CD4-positive, alpha-beta T cell (primary cell): ENCODE data around the gene SPOCD1. TPM values are rescaled to one million over a fixed set of nuclear protein-coding genes. Genes with fewer than 3 reads are reported as not detected.

Experiments
- ATAC-seq: fragments of 200-7000 bp; cut with Tn5 transposase; one replicate; pipeline ENCODE4 v1.10.0; 2022; ENCODE audit warnings: mild to moderate bottlenecking; ENCODE audit not compliant: poor library complexity
- CTCF ChIA-PET: fragments of 350-600 bp; sonication (Branson Sonifier 250); formaldehyde crosslinking; loops from one replicate; lab custom pipeline; 2021; ENCODE audit warnings: antibody characterized with exemption, inconsistent platforms; lab: Charles Lee
- POLR2A ChIA-PET: fragments of 350-600 bp; sonication (Branson Sonifier 250); formaldehyde crosslinking; loops from one replicate; lab custom pipeline; 2021; ENCODE audit warnings: antibody characterized with exemption, inconsistent platforms; lab: Charles Lee
- DNase-seq, 14 experiments: peaks; one replicate each; pipeline ENCODE4 v3.0.0-alpha.2; 2013 to 2020; ENCODE audit warnings: mixed read lengths in 2 of 14
- H3K27ac ChIP-seq, 2 donors: one replicate each; pipeline versions ENCODE4 v1.5.1 to v1.7.0; 2013; ENCODE audit warnings: low read length in 2 of 2, low read depth in 1 of 2, mild to moderate bottlenecking in 1 of 2
- H3K27me3 ChIP-seq, 2 experiments: 1 replicate in 1 of 2; 2 replicates in 1 of 2; pipeline versions ENCODE4 v1.6.1 to v1.7.0; 2013; ENCODE audit warnings: low read length in 2 of 2, control low read depth in 1 of 2, mild to moderate bottlenecking in 1 of 2, moderate library complexity in 1 of 2; ENCODE audit not compliant: insufficient read depth in 2 of 2, control insufficient read depth in 1 of 2
- H3K36me3 ChIP-seq: one replicate; pipeline ENCODE4 v1.6.1; 2013; ENCODE audit warnings: low read length, control low read depth; ENCODE audit not compliant: insufficient read depth
- H3K4me1 ChIP-seq: one replicate; pipeline ENCODE4 v1.6.1; 2013; ENCODE audit warnings: low read length, control low read depth; ENCODE audit not compliant: insufficient read depth
- H3K4me3 ChIP-seq: one replicate; pipeline ENCODE4 v1.5.1; 2013; ENCODE audit warnings: mild to moderate bottlenecking, low read length, moderate library complexity
- H3K9me3 ChIP-seq, 2 experiments: 1 replicate in 1 of 2; 2 replicates in 1 of 2; pipeline versions ENCODE4 v1.6.1 to v1.7.0; 2013; ENCODE audit warnings: low read length in 2 of 2, mild to moderate bottlenecking in 2 of 2, control low read depth in 1 of 2, moderate library complexity in 1 of 2; ENCODE audit not compliant: control insufficient read depth in 1 of 2, insufficient read depth in 1 of 2
- H3K27ac Mint-ChIP-seq: one replicate; pipeline ENCODE4 v1.8.0; 2020; ENCODE audit warnings: mixed read lengths
- H3K27me3 Mint-ChIP-seq: one replicate; pipeline ENCODE4 v1.8.0; 2021; ENCODE audit warnings: mixed read lengths
- H3K36me3 Mint-ChIP-seq: one replicate; pipeline ENCODE4 v1.8.0; 2021; ENCODE audit warnings: low read depth, mixed read lengths
- H3K4me1 Mint-ChIP-seq: one replicate; pipeline ENCODE4 v1.8.0; 2021; ENCODE audit warnings: low read depth, mixed read lengths
- H3K4me3 Mint-ChIP-seq: one replicate; pipeline ENCODE4 v1.8.0; 2020; ENCODE audit warnings: mild to moderate bottlenecking, mixed read lengths
- H3K9me3 Mint-ChIP-seq: one replicate; pipeline ENCODE4 v1.8.0; 2020; ENCODE audit warnings: mixed read lengths
- intact Hi-C, 2 experiments: fragments of 100-400 bp; cut with DNase I in 1 of 2; cut with micrococcal nuclease in 1 of 2; formaldehyde crosslinking; loops; one replicate each; pipeline versions ENCODE4 v1.15.1 to v1.9.0; 2023 to 2025; cut with DNase I, micrococcal nuclease
- total RNA-seq, 174 experiments: library from RNA in 2 of 174; stranded (reverse) in 2 of 174; gene quantifications; one replicate each; pipeline ENCODE4 v1.2.3 and lab custom pipeline; 2021 to 2026
- TF ChIP-seq, protein P1 (sequence below): fragments of 200-600 bp; IDR thresholded peaks from one replicate; pipeline ENCODE4 v1.8.0; 2022; ENCODE audit warnings: antibody characterized with exemption, mild to moderate bottlenecking

SPOCD1 gene
- total RNA-seq, 2 experiments from 2014 or later, result 0.11 to 0.27 TPM

DNA sequence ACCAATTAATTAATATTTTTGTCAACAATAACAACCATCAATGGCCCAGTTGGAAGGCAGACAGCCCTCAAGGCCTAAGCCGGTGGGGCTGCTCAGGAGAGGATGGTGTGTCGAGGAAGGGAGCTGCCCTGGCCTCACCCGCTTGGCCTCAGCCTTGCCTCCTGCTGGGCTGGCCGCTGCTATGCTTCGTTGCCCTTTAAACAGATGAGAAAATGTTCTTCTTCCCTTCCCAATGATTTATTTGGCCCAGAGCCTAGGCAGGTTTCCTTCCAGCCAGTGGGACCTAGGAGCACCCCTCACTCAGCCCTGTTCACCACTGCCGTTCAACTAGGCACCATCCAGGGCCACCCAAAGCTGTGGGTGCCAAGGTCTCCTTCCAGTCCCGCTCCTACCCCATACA, 48.6 kb downstream of the SPOCD1 start:
- Mint-ChIP-seq H3K4me3 (no peak overlapping the region), H3K4me1 (peaks cover 51% of the 10 kb centered on the region), H3K36me3 (no peaks in the 10 kb centered on the region), H3K27ac (no peak overlapping the region), H3K9me3 (no peaks in the 10 kb centered on the region), H3K27me3 (peaks cover 13% of the 10 kb centered on the region)
- TF ChIP-seq, protein P1, sequence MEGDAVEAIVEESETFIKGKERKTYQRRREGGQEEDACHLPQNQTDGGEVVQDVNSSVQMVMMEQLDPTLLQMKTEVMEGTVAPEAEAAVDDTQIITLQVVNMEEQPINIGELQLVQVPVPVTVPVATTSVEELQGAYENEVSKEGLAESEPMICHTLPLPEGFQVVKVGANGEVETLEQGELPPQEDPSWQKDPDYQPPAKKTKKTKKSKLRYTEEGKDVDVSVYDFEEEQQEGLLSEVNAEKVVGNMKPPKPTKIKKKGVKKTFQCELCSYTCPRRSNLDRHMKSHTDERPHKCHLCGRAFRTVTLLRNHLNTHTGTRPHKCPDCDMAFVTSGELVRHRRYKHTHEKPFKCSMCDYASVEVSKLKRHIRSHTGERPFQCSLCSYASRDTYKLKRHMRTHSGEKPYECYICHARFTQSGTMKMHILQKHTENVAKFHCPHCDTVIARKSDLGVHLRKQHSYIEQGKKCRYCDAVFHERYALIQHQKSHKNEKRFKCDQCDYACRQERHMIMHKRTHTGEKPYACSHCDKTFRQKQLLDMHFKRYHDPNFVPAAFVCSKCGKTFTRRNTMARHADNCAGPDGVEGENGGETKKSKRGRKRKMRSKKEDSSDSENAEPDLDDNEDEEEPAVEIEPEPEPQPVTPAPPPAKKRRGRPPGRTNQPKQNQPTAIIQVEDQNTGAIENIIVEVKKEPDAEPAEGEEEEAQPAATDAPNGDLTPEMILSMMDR, result no peak
- no peak overlapping the region for H3K4me3 ChIP-seq
- ATAC-seq, result no peak
- DNase-seq, result no peak
- ChIA-PET CTCF (interaction anchor here (3.6 kb wide), 1 partner anchor 22 kb away, joined by 14 read pairs; no protein-coding TSS in a partner anchor), POLR2A (no interaction called here)
- H3K4me1 ChIP-seq, result peaks cover 46% of the 10 kb centered on the region
- intact Hi-C loops, result no loop called here
- peaks cover 8 to 10% of the 10 kb centered on the region in 2 experiments for H3K27me3 ChIP-seq
- H3K27ac ChIP-seq, result no peak overlapping the region
- H3K36me3 ChIP-seq, result no peaks in the 10 kb centered on the region
- peaks cover 0 to 4% of the 10 kb centered on the region in 2 experiments for H3K9me3 ChIP-seq

DNA sequence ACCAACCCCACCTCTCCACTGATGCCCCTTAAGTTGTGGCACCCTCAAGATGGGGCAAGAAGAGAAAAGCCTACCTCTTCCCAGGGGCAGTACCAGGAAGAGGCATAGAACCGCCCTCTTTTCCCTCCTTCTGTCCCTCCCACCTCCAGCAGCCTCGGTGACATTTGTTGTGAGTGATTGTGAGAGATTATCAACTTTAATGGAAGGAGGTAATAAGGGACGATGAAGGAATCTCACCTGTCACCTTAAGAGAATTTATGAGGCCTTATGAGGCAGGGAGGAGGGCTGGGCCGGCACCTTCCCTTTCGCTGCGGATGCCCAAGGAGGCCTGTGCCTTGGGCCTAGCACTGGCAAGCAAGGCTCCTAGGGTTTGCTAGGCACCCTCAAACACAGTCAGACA, 50.3 kb downstream of the SPOCD1 start:
- ChIA-PET CTCF (interaction anchor here (1.2 to 3.6 kb wide), 3 partner anchors 12 to 24 kb away, joined by 3 to 14 read pairs (median 3); no protein-coding TSS in a partner anchor), POLR2A (interaction anchor here (1.7 kb wide), 1 partner anchor 24 kb away, joined by 4 read pairs; no protein-coding TSS in a partner anchor)
- H3K9me3 Mint-ChIP-seq, result no peaks in the 10 kb centered on the region
- H3K36me3 Mint-ChIP-seq, result no peaks in the 10 kb centered on the region
- no peak overlapping the region for H3K27ac Mint-ChIP-seq
- Histone ChIP-seq H3K9me3 (peaks cover 0 to 4% of the 10 kb centered on the region in 2 experiments), H3K27me3 (peaks cover 11% of the 10 kb centered on the region in 2 experiments), H3K4me3 (no peak overlapping the region), H3K4me1 (peaks cover 50% of the 10 kb centered on the region), H3K36me3 (no peaks in the 10 kb centered on the region), H3K27ac (no peak overlapping the region)
- peaks cover 44% of the 10 kb centered on the region for H3K4me1 Mint-ChIP-seq
- DNase-seq (no peak), ATAC-seq (no peak)
- peaks cover 15% of the 10 kb centered on the region for H3K27me3 Mint-ChIP-seq
- intact Hi-C loops, result no loop called here
- peak overlapping the region; percentile 38 for H3K4me3 Mint-ChIP-seq
- TF ChIP-seq, protein P1, result no peak

DNA sequence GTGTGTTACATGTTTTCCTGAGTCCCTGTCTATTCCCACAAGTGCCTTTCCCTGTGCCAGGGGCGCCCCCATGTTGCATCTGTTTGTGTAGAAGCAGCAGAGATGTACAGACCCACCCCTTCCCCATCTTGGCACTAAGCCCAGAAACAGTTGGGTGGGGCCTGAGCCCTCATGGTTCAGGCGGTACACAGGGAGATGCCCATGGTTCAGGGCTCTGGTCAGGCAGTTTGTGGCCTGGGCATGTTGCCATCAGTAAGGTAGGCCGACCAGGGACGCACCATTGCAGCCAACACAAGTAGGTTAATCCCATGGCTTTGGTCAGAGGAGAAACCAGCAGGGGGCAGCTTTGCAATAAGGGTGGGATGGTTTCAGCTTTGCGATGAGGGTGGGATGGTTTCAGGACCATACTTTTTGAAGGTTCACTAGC, 50.8 kb downstream of the SPOCD1 start:
- peaks cover 0 to 4% of the 10 kb centered on the region in 2 experiments for H3K9me3 ChIP-seq
- peaks cover 11% of the 10 kb centered on the region in 2 experiments for H3K27me3 ChIP-seq
- Mint-ChIP-seq H3K36me3 (no peaks in the 10 kb centered on the region), H3K4me1 (peaks cover 40% of the 10 kb centered on the region), H3K27me3 (peaks cover 15% of the 10 kb centered on the region), H3K27ac (no peak overlapping the region), H3K4me3 (peak overlapping the region; percentile 94), H3K9me3 (no peaks in the 10 kb centered on the region)
- ATAC-seq, result no peak
- H3K27ac ChIP-seq, result no peak overlapping the region
- CTCF ChIA-PET, result interaction anchor here (1.4 to 3.6 kb wide), 2 partner anchors 11 to 24 kb away, joined by 3 to 14 read pairs; no protein-coding TSS in a partner anchor
- peak in 2 of 14 experiments; percentile 26 to 39 for DNase-seq
- peaks cover 52% of the 10 kb centered on the region for H3K4me1 ChIP-seq
- H3K36me3 ChIP-seq, result no peaks in the 10 kb centered on the region
- TF ChIP-seq, protein P1, result no peak
- H3K4me3 ChIP-seq, result no peak overlapping the region
- intact Hi-C loops, result no loop called here
- POLR2A ChIA-PET, result interaction anchor here (1.7 kb wide), 1 partner anchor 24 kb away, joined by 4 read pairs; no protein-coding TSS in a partner anchor
